Testis (tissue), 2 donors: ENCODE results near the gene SLC16A12.

Source experiments
- POLR2A ChIP-seq: fragments of 450-650 bp; IDR thresholded peaks from one replicate; pipeline ENCODE4 v1.6.1; 2017; ENCODE audit warnings: antibody characterized with exemption, mild to moderate bottlenecking, moderate library complexity
- TF ChIP-seq, protein P1 (sequence below), 3 experiments: fragments of 450-650 bp in 2 of 3; fragments of 200-600 bp in 1 of 3; sonication (generic) in 1 of 3; IDR thresholded peaks; one replicate each; pipeline ENCODE4 v1.5.1; 2016 to 2019; ENCODE audit warnings: antibody characterized with exemption in 3 of 3, mild to moderate bottlenecking in 2 of 3, moderate library complexity in 1 of 3

DNA sequence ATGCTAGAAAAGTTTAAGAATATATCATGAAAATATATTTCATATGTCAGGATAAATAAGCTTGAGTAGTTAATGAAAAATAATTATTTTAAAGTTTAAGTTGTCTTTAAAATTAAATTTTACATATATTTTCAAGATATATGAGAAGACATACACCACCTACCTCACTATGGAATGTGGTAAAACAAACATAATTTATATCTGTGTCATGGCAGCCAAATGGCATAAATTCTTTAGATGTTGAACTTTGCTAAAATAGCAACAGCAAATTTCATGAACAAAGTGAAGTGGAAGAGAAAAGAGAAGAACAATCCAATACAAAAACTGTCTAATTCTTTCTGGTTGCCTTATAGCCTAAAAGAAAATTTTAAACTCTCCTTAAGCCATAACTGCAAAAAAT, 39.6 kb upstream of the SLC16A12 start:
- no peak for TF ChIP-seq POLR2A
- TF ChIP-seq, protein P1, sequence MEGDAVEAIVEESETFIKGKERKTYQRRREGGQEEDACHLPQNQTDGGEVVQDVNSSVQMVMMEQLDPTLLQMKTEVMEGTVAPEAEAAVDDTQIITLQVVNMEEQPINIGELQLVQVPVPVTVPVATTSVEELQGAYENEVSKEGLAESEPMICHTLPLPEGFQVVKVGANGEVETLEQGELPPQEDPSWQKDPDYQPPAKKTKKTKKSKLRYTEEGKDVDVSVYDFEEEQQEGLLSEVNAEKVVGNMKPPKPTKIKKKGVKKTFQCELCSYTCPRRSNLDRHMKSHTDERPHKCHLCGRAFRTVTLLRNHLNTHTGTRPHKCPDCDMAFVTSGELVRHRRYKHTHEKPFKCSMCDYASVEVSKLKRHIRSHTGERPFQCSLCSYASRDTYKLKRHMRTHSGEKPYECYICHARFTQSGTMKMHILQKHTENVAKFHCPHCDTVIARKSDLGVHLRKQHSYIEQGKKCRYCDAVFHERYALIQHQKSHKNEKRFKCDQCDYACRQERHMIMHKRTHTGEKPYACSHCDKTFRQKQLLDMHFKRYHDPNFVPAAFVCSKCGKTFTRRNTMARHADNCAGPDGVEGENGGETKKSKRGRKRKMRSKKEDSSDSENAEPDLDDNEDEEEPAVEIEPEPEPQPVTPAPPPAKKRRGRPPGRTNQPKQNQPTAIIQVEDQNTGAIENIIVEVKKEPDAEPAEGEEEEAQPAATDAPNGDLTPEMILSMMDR (IDR thresholded peaks at IDR 0.05), result no peak
